Breast epithelium (tissue), 4 donors: ENCODE data around the gene KRT4. TPM values are rescaled to one million over a fixed set of nuclear protein-coding genes. Genes with fewer than 3 reads are reported as not detected.

Experiments
- DNase-seq, 2 donors: peaks; one replicate each; pipeline ENCODE4 v3.0.0-alpha.2; 2019; ENCODE audit warnings: low spot score in 2 of 2
- H3K27ac ChIP-seq, 2 donors: fragments of 200-600 bp; sonication (generic) in 1 of 2; one replicate each; pipeline ENCODE4 v1.5.1; 2016 to 2019; ENCODE audit warnings: mild to moderate bottlenecking in 1 of 2
- H3K27me3 ChIP-seq, 2 donors: fragments of 200-600 bp; sonication (generic) in 1 of 2; one replicate each; pipeline versions ENCODE4 v1.5.1 to v1.6.0; 2017 to 2019; ENCODE audit warnings: control low read depth in 1 of 2, mild to moderate bottlenecking in 1 of 2
- H3K36me3 ChIP-seq: fragments of 200-600 bp; one replicate; pipeline ENCODE4 v1.5.1; 2019
- H3K4me1 ChIP-seq, 2 donors: fragments of 200-600 bp; sonication (generic); one replicate each; pipeline ENCODE4 v1.5.1; 2016 to 2019; ENCODE audit warnings: control low read depth in 1 of 2
- H3K4me3 ChIP-seq, 3 donors: fragments of 200-600 bp; sonication (generic); 1 replicate in 2 of 3; 2 replicates in 1 of 3; pipeline ENCODE4 v1.5.1; 2016 to 2019; ENCODE audit warnings: mild to moderate bottlenecking in 3 of 3, moderate library complexity in 2 of 3
- H3K9me3 ChIP-seq, 2 donors: fragments of 200-600 bp; sonication (generic) in 1 of 2; one replicate each; pipeline ENCODE4 v1.5.1; 2016 to 2019; ENCODE audit warnings: control low read depth in 1 of 2
- POLR2A ChIP-seq: fragments of 450-650 bp; IDR thresholded peaks from one replicate; pipeline ENCODE4 v1.6.1; 2016; ENCODE audit warnings: antibody characterized with exemption, mild to moderate bottlenecking, moderate library complexity
- POLR2AphosphoS5 ChIP-seq, 3 donors: sonication (generic); formaldehyde crosslinking; IDR thresholded peaks; one replicate each; pipeline ENCODE4 v1.6.1; 2017; ENCODE audit warnings: antibody characterized with exemption in 3 of 3
- intact Hi-C: fragments of 100-400 bp; cut with DNase I; formaldehyde crosslinking; loops from one replicate; pipeline ENCODE4 v1.15.1; 2023; ENCODE audit warnings: low total_unique reads
- total RNA-seq, 3 donors: library from RNA; depleted of rRNA; stranded (reverse); fragments of >200 nt; gene quantifications; one replicate each; pipeline ENCODE4 v1.1.0, GENCODE V29; 2016
- TF ChIP-seq, protein P1 (sequence below), 3 donors: fragments of 450-650 bp; IDR thresholded peaks; one replicate each; pipeline ENCODE4 v1.5.1; 2016 to 2017; ENCODE audit warnings: antibody characterized with exemption in 3 of 3, mild to moderate bottlenecking in 3 of 3, moderate library complexity in 3 of 3

Gene KRT4
- total RNA-seq, 3 donors from 2014 or later: 0.33 TPM; not detected in 2

GRCh38 chr12:52800259-52800917 is 13.5 kb downstream of the KRT4 start:
- no peaks in the 10 kb centered on the region for H3K9me3 ChIP-seq
- H3K4me1 ChIP-seq: no peaks in the 10 kb centered on the region
- H3K27ac ChIP-seq: no peak overlapping the region
- no peak overlapping the region for H3K4me3 ChIP-seq
- DNase-seq: no peak
- H3K36me3 ChIP-seq: no peaks in the 10 kb centered on the region
- TF ChIP-seq POLR2AphosphoS5 (IDR thresholded peaks at IDR 0.05) (no peak), POLR2A (no peak)
- TF ChIP-seq, protein P1, sequence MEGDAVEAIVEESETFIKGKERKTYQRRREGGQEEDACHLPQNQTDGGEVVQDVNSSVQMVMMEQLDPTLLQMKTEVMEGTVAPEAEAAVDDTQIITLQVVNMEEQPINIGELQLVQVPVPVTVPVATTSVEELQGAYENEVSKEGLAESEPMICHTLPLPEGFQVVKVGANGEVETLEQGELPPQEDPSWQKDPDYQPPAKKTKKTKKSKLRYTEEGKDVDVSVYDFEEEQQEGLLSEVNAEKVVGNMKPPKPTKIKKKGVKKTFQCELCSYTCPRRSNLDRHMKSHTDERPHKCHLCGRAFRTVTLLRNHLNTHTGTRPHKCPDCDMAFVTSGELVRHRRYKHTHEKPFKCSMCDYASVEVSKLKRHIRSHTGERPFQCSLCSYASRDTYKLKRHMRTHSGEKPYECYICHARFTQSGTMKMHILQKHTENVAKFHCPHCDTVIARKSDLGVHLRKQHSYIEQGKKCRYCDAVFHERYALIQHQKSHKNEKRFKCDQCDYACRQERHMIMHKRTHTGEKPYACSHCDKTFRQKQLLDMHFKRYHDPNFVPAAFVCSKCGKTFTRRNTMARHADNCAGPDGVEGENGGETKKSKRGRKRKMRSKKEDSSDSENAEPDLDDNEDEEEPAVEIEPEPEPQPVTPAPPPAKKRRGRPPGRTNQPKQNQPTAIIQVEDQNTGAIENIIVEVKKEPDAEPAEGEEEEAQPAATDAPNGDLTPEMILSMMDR (IDR thresholded peaks at IDR 0.05): no peak
- intact Hi-C loops: no loop called here
- no peaks in the 10 kb centered on the region for H3K27me3 ChIP-seq

GRCh38 chr12:52799505-52800211 is 14.3 kb downstream of the KRT4 start:
- intact Hi-C loops: loop anchor here (10.0 kb wide), 1 partner anchor 45 kb away; the partner anchor contains the start of gene KRT78
- TF ChIP-seq POLR2A (no peak), POLR2AphosphoS5 (IDR thresholded peaks at IDR 0.05) (no peak)
- TF ChIP-seq, protein P1 (IDR thresholded peaks at IDR 0.05): no peak
- no peak overlapping the region for H3K27ac ChIP-seq
- H3K36me3 ChIP-seq: no peaks in the 10 kb centered on the region
- no peaks in the 10 kb centered on the region for H3K4me1 ChIP-seq
- no peaks in the 10 kb centered on the region for H3K9me3 ChIP-seq
- no peak overlapping the region for H3K4me3 ChIP-seq
- H3K27me3 ChIP-seq: no peaks in the 10 kb centered on the region
- DNase-seq: no peak

DNA sequence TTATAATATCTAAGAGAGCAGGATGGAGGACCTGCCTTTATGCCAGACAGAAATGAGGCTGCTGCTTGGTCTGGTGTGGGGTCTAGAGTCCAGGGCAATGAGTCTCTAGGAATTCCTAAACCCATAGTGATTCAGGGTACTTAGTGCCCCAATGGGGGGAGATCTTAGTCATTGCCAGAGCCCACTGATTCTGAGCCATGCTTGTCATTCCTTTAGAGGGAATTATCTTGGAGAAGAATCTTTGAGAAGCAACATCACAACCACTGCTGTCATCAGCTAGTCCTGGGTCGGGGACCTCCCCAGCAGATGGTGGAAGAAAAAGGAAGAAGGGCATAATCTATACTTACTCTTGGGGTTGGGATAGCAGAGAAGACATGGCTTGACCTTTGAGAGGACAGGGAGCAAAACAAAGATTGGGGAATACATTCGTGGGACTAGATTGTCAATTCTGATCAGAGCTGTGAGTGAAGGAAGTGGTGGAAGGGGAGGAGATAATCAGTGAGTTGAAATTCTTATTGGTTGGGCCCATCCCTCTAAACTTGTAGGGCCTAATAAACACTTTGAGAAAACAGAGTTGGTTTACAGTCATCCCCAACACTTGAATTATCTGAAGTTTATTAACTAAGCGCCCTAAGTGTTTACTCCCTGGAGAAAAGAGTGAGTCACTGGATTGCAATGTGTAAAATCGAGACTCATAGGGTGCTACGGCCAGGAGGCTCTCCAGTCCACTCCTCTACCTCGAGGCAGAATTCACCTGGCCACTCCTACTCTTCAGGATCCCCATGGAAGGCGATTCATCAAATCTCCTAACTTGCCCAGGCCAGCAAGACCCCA is 15.0 kb downstream of the KRT4 start:
- no peaks in the 10 kb centered on the region for H3K36me3 ChIP-seq
- no peak overlapping the region for H3K4me3 ChIP-seq
- DNase-seq: no peak
- no peak overlapping the region for H3K27ac ChIP-seq
- TF ChIP-seq POLR2AphosphoS5 (IDR thresholded peaks at IDR 0.05) (no peak), POLR2A (no peak)
- TF ChIP-seq, protein P1 (IDR thresholded peaks at IDR 0.05): no peak
- intact Hi-C loops: loop anchor here (10.0 kb wide), 1 partner anchor 46 kb away; the partner anchor contains the start of gene KRT78
- H3K4me1 ChIP-seq: no peaks in the 10 kb centered on the region
- no peaks in the 10 kb centered on the region for H3K9me3 ChIP-seq
- H3K27me3 ChIP-seq: no peaks in the 10 kb centered on the region

DNA sequence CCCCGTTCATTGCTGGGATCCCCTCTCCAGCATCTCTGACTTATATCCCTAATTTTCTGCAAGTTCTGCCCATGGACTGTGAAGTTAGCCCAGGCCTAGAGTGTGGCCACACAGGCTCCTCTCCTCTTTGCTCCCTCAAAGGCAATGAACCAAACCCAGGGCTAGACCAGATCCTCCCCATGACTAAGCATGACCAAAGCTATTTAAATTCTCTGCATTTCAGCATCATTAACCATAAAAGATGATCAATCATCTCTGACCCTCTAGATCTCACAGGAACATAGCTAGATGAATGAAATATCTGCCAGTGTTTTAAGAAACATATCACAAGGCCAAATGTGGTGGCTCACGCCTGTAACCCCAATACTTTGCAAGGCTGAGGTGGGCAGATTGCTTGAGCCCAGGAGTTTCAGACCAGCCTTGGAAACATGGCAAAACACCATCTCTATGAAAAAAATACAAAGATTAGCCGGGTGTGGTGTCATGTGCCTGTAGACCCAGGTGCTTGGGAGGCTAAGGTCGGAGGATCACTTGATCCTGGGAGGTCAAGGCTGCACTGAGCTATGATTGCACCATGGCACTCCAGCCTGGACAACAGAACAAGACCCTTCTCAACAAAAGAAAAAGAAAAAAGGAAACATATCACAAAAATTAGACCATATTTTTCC is 15.8 kb downstream of the KRT4 start:
- intact Hi-C loops: loop anchor here (10.0 kb wide), 1 partner anchor 47 kb away; the partner anchor contains the start of gene KRT78
- Histone ChIP-seq H3K27ac (no peak overlapping the region), H3K9me3 (no peaks in the 10 kb centered on the region), H3K27me3 (no peaks in the 10 kb centered on the region), H3K36me3 (no peaks in the 10 kb centered on the region), H3K4me3 (no peak overlapping the region), H3K4me1 (no peaks in the 10 kb centered on the region)
- TF ChIP-seq POLR2AphosphoS5 (IDR thresholded peaks at IDR 0.05) (no peak), POLR2A (no peak)
- TF ChIP-seq, protein P1 (IDR thresholded peaks at IDR 0.05): no peak
- no peak for DNase-seq
